Stimulated activated CD8-positive, alpha-beta memory T cell treated with anti-CD3 and anti-CD28 coated beads, Interleukin-4, amount 100 ng/mL, for 1 hour (primary cell): Measurements from ENCODE around the gene EGFL7.

Source experiments
- DNase-seq, 2 donors: peaks; one replicate each; pipeline ENCODE4 v3.0.0-alpha.2; 2020; ENCODE audit warnings: low read depth in 2 of 2, low spot score in 1 of 2

EGFL7 gene

DNA sequence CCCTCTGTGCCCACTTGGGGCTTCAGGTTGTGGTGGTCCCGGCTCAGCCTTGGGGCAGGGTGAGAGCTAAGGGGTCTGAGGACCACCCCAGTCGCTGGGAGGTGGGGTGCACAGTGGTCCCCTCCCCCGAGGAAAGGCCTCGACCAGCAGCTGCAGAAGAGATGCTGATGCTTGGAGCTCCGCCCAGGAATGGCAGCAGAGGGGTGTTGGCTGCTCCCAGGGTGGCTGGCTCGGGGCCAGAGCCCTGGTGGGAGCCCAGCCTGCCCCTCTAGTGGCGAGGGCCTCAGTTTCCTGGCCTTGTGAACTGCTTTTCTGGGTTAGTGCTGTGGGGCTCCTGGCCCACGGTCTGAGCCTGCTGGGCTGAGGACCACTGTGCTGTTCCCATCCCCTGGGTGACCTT is 50.8 kb downstream of the EGFL7 start:
- DNase-seq, result no peak

DNA sequence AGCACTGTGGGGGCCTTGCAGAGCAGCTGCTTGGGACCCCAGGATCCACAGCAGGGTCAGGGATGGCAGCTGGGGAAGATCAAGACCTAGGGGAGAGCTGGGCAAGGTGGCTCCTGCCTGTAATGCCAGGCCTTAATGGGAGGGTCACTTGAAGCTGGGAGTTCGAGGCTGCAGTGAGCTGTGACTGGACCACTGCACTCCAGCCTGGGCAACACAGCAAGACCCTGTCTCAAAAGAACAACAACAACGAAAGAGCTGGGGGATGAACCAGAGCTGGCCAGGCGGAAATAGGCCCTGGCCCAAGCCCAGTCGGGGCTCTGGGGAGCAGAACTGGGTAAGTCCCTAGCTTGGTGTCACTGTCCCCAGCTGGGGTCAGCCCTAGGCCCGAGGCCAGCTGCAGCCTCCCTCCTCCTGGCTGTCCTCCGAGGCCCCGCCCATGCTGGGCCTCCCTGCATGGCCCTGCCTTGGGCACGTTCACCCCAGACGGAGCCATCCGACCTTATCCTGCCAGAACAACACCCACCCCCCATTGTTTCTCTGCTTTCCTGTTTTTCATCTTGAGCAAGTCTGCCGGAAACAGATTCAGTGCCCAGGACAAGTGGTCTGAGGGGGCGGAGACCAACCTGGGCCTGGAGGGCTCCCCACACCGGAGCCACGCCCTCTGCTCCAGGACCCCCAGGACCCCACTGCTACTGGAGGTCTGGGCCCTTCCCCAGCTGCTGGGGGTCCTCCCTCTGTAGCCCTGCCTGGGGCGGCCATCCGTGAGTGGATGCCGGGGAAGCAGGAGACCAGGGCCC is 51.6 kb downstream of the EGFL7 start:
- no peak for DNase-seq

DNA sequence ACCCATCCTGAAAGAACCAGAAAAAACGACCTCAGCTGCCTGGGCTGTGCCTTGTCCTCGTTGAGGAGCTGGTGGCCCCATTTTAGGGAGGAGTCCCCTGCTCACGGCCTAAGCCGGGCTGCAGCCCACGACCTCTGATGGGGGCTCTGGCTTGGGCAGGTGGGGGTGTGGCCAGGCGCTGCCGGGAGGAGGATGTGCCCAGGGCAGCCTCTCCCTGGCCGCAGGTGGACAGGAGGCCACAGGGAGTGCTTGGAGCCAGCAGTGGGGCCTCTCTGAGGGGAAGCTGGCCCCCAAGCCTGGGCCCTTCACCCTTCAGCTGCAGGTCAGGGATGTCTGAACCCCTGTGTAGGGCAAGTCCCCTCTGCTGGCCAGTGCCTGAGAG is 52.2 kb downstream of the EGFL7 start:
- DNase-seq, result no peak

DNA sequence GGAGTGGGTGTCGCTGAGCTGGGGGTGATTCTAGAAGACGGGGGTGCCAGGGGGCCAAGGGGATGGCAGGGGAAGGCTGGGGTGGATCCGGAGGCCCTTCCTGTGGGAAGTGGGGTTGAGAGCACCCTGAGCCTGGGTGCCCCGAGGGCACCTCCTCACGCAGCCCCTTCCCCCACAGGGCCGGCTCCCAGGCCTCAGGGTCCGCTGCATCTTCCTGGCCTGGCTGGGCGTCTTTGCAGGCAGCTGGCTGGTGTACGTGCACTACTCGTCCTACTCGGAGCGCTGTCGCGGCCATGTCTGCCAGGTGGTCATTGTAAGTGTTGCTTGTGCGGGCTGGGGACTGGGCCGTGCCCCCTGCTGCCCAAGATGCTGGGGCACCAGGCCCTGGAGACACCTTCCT is 54.7 kb downstream of the EGFL7 start:
- DNase-seq, result no peak

DNA sequence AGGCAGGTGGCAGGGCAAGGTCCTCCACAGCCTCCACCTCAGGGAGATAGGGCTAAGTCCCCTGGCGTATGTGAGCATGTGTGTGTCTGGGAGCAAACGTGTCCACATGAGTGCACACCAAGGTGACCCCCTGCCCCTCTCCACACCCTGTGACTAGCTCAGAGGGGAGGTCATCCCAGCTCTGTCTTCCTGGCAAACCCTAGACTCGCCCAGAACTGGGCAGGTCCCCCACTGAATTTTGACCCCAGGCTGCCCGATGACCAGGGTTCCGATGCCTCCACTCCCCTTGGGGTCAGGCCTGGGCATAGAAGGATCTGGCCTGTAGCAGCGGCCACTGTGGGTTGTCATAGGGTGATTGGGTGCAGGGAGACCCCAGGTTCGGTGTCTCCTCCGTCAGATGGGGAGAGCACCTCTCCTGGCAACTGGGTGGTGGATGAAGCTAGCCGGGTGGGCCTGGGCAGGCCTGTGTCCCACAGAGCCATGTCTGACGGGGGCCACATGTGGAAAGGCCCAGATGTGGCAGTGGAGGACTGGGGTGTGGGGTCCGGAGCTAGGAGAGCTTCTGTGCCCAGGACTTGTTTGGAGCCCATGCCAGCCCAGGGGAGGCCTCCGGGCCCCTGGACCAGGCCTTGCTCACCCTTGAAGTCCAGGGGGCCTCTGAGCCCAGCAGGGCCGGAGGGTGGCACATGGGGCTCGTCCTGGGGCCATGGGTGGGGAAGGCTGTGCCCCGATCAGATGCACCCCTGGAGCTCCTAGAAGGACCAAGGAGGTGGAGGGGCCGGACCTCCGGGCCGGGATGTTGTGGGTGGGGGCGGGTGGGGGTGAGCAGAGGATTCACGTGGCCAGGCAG is 55.9 kb downstream of the EGFL7 start:
- no peak for DNase-seq

DNA sequence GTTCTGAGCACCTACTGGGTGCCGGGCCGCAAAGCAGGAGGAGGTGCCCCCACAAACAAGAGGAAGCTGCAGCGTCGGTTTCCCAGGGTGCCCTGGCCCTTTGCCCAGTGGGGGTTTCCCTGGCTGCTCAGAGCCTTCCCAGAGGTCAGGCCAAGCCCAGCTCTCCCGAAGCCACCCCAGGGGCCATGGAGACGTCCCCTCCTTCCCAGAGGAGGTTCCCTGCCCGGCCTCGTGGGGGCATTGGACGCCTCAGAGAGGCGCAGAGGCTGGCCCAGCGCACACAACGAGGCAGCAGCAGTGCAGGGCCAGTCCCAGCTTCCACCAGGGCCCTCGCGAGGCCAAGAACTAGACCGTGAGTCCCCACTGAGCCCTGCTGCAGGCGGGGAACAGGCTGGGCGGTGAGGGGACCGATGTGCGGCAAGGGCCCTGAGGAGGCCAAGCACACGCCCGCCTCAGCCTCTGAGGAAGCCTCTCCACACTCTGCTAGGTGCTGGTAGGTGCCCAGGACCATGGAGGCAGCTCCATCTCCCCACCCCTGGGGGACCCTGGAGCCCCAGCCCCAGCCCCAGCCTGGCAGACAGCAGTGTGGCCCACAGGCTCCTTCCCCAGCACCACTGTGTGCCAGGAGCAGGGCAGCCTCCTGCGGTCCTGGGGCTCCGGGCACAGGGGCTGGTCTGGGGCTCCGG is 56.6 kb downstream of the EGFL7 start:
- no peak for DNase-seq

DNA sequence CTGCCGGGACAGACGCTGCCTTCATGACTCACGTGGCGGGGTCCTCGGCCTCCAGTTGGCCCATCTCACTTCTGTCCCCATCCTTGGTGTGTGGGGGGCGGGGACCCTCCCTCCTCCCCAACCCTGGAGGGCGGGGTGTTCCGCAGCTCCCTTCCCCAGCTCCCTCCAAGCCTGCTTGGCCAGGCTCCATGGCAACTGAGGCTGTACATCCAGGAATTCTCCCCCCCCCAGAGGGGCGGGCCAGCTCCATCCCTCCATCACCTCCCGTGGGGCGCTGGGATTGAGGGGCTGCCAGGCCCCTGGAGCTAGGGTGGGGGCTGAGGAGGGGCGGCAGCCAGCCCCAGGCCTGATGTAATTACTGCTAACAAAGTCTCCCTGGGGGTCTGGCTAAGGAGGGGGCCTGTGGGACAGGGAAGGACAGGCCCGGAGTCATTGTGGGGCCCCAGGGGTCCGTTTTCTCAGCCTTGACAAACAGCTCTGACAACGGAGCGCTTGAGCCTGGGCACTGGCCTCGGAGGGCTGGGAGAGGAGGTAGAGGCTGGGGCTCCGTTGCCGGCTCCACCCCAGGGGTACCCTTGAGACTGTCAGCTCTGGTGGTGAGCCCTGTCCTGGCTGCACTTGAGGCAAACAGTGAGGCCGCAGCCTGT is 57.7 kb downstream of the EGFL7 start:
- DNase-seq, result no peak

DNA sequence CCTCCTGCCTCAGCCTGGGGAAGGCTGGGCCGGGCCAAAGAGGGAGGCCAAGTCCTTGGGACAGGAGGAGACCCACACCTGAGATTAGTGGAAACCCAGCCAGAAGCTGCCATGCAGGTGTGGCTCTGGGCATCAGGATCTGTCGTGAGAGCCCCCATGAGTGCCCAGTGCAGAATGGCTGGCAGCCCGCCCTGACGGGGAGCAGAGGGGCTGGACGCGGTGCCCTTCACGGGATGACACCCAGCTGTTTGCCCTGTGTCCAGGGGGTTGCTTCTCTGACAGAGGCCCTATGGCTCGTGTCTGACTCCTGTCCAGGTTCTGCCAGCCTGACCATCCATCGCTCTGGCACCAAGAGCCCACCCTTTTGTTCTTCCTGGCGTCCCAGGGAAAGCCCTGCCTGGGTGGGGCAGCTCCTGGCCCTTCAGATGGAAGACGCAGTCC is 58.2 kb downstream of the EGFL7 start:
- DNase-seq, result no peak

DNA sequence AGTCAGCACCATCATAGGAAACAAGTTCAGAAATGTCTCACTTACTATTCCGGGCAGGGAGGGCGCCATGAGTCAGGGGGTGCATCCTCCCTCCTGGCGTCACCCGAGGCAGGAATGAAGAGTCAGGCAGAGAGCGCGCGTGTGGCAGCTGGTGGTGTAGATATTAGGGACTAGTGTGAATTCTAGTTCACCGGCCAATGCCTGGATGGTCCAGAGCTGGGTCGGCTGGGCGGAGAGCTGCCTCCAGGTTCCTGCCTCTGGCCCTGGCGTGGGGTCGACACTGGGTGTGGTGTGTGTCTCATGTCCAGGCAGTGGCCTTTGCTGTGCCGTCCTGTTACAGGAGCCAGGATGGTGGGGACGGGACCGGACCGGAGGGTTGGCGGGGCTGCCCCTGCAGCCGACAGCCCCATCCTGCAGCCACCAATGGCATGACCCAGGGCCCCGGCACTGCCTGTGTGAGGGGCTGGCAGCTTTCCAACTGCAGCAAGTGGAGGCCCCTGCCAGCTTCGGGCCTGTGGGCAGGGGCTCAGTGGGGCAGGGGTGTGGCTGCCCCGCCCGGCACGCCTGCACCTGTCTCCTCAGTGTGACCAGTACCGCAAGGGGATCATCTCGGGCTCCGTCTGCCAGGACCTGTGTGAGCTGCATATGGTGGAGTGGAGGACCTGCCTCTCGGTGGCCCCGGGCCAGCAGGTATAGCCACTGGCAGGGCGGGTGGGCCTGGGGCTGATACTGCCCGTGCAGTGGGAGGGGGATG is 58.8 kb downstream of the EGFL7 start:
- no peak for DNase-seq
